ENCODE data around the gene ANO3. TPM values are rescaled to one million over a fixed set of nuclear protein-coding genes. Genes with fewer than 3 reads are reported as not detected.

Gene ANO3
- total and polyA plus RNA-seq, 2 of the 8 experiments (the other 6 are each of a cell fraction or from before 2014, with no cell fraction given): not detected

GRCh38 chr11:26556582-26556981 lies 224.7 kb downstream of the ANO3 start (continued):
- TF ChIP-seq CBX8 (IDR thresholded peaks at IDR 0.05; ENCODE audit: borderline replicate concordance, low read depth, low read length) (no peak), TAF1 (IDR thresholded peaks at IDR 0.05; ENCODE audit: low read depth, low read length) (no peak)
